HG03354 (cell line): Measurements from ENCODE around the gene TRIM44.
A peak's percentile ranks its signal among the peaks of the same experiment; 100 is the strongest.
"Not testable (repeated sequence)": the region's sequence is repeated elsewhere in the genome, so short reads cannot be mapped to it uniquely, and the experiment has no call there.

Experiments used
- ATAC-seq: cut with Tn5 transposase; IDR thresholded peaks from one replicate; pipeline ENCODE4 v1.9.1; 2021; ENCODE audit warnings: mild to moderate bottlenecking; ENCODE audit not compliant: unreplicated experiment, poor library complexity, severe bottlenecking

The TRIM44 gene

GRCh38 chr11:35631891-35632290, 30.7 kb upstream of the TRIM44 start:
- no peak for ATAC-seq

DNA sequence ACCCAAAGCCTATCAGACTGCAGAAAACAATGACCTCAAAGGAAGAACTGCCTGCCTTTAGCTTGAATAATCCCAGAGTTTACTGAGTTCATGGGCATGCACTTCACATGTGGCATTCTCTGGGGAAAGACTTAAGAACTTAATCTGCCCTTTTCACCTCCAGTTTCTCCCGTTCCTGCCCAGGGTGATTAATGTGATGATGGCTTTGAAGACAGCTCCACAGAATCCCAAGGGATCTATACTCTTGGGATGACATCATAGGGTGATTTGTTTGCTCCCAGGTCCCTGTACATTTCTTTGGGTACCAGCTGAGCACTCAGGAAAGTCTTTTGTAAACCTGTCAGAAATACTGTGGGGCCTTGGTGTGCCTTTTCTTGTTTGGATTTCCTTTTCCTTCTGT, 30.3 kb upstream of the TRIM44 start:
- ATAC-seq: no peak

DNA sequence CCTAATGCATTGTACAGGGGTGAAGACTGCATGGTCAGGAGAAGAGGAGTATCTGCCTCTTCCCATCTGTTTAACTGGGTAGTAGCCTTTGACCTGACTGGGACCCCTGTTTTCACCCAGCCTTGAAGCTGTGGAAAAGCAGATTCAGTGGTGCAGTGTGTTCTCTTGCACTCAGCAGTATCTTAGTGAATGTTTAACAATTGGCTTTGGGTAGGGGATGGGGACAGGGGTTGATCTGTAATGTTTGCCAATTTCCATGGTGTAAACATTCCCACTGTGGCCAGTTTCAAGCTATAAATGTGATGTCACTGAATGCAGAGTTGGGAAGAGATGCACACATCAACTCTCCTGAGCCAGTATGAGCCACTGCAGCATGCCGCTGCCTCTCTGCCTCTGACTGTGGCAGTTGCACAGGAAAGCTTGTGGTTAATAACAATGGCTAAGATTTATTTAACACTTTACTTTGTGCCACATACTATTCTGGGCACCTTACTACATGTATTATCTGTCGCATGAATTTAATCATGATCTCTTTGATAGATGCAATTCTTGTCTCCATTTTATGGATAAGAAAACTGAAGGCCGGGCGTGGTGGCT, 28.6 kb upstream of the TRIM44 start:
- ATAC-seq: no peak

GRCh38 chr11:35635933-35636332, 26.6 kb upstream of the TRIM44 start:
- ATAC-seq: no peak

GRCh38 chr11:35639591-35640179, 22.9 kb upstream of the TRIM44 start:
- ATAC-seq: no peak

GRCh38 chr11:35641171-35641897, 21.2 kb upstream of the TRIM44 start:
- ATAC-seq: no peak

DNA sequence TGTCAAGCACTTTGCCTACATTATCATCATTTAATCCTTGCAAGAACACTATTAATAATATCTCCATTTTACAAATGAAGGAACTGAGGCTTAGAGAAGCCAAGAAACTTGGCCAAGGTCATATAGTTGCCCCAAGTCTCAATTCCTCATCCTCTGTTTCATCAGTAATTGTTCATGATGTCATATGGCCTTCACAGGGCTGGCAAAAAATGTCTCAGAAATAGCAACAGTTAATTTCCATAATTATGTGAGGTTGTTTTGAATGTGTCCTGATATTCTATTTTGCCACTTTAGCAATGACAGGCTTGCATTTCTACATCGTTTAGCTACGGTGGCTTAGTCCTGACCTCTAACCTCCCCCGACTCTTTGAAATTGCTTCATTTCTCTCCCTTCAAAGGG, 20.6 kb upstream of the TRIM44 start:
- ATAC-seq: no peak

- no peak for ATAC-seq
These were observed 15.0 kb upstream of the TRIM44 start for GRCh38 chr11:35647421-35648093.

DNA sequence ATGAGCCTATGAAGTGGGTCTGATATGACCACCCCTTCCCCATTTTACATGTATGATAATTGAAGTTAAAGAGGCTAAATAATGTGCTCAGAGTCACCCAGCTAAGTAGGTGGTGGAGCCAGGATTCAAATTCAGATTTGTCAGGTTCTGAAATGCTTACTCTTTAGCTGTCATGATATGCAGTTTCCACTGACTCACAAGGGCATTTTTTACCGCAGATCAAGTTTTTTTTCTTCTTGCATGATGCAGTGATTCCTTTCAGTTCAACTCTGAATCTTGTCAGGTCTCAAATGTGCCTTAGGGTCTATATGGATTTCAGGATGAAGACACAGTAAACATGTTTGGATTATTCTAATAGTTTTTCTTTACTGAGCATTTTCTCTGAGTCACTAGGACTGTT, 12.6 kb upstream of the TRIM44 start:
- no peak for ATAC-seq

GRCh38 chr11:35650467-35650866, 12.1 kb upstream of the TRIM44 start:
- ATAC-seq: no peak

DNA sequence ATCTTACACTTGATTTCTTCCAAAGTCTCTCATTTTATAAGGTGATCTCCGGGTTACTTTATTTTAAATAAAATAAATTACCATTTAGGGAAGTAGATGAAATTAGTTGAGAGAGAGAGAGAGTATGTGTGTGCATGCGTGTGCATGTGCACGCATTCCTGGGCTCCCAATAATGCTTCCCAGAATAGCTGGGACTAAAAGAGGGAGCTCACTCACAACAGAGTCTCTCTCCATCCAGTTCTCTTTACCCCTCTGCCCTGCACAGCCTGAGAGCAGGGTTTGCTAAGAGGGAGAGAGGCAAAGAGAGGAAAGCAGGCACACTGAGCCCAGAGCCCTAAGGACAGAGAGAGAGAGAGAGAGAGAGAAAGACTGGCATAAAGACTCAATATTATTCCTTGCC, 11.3 kb upstream of the TRIM44 start:
- no peak for ATAC-seq

DNA sequence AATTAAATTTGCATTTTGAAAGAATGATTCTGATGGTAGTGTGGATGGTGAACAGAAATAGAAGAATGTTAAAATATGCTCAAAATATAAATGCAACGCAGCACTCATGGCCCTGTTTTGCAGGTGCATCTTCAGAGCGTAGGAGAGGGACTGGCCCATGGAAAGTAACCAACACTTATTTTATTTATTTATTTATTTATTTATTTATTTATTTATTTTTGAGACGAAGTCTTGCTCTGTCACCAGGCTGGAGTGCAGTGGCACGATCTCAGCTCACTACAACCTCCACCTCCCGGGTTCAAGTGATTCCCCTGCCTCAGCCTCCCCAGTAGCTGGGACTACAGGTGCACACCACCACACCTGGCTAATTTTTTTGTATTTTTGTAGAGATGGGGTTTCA, 9.8 kb upstream of the TRIM44 start:
- ATAC-seq: not testable (repeated sequence)

DNA sequence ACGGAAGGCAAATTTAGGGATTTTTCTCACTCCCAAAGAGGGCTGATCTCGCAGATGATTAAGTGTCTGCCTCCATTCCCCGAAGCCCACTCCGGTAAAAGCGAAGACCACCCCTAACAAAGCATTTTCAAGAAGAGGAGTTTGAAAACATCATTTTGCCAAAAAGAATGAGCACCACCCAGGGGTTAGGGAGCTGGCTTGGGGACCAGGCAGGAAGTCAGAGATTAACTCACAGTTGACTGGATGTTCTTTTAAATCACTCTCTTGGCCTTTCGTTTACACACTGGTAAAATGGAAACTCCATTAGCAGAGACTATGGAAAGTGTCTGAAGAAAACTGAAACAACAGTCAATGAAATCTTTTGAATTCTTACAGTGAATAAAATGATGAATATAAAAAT, 7.9 kb upstream of the TRIM44 start:
- ATAC-seq: no peak

- no peak for ATAC-seq
These were observed 7.3 kb upstream of the TRIM44 start for GRCh38 chr11:35655254-35655653.

GRCh38 chr11:35655856-35656255, 6.7 kb upstream of the TRIM44 start:
- ATAC-seq: no peak

- no peak for ATAC-seq
These were observed 4.3 kb upstream of the TRIM44 start for GRCh38 chr11:35658020-35658948.

DNA sequence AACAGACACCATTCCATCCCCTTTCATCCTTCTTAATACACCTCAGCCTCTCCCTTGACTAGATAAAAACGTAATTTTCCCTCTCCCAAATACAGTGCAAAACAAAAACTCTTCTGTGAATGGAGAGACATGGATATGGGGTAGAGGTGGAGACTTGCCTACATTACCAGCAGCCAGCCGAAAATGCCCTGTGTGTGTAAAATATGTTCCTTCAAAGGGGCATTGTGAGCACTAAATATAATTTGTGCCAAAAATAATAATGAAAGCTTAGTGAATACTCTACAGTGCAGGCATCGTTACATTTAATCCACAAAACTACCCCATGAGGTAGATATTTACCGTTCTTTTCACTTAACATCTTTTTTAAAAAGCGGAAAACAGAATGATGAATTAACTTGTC, 1.0 kb upstream of the TRIM44 start:
- no peak for ATAC-seq

- peak; percentile 49 for ATAC-seq
These were observed 420 bp upstream of the TRIM44 start for GRCh38 chr11:35662061-35662648.

DNA sequence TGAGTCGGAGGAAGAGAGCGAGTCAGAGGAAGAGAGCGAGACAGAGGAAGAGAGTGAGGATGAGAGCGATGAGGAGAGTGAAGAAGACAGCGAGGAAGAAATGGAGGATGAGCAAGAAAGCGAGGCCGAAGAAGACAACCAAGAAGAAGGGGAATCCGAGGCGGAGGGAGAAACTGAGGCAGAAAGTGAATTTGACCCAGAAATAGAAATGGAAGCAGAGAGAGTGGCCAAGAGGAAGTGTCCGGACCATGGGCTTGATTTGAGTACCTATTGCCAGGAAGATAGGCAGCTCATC, 780 bp downstream of the TRIM44 start:
- no peak for ATAC-seq

- ATAC-seq: no peak
These were observed 2.4 kb downstream of the TRIM44 start for GRCh38 chr11:35664977-35665441.
